Measurements from ENCODE around the gene APOBEC3G. TPM values are rescaled to one million over a fixed set of nuclear protein-coding genes. Genes with fewer than 3 reads are reported as not detected.

The APOBEC3G gene
- total and polyA plus RNA-seq, 10 of the 15 experiments (the other 5 are each of a cell fraction or from before 2014, with no cell fraction given) = 103 to 232 (median 152) TPM

DNA sequence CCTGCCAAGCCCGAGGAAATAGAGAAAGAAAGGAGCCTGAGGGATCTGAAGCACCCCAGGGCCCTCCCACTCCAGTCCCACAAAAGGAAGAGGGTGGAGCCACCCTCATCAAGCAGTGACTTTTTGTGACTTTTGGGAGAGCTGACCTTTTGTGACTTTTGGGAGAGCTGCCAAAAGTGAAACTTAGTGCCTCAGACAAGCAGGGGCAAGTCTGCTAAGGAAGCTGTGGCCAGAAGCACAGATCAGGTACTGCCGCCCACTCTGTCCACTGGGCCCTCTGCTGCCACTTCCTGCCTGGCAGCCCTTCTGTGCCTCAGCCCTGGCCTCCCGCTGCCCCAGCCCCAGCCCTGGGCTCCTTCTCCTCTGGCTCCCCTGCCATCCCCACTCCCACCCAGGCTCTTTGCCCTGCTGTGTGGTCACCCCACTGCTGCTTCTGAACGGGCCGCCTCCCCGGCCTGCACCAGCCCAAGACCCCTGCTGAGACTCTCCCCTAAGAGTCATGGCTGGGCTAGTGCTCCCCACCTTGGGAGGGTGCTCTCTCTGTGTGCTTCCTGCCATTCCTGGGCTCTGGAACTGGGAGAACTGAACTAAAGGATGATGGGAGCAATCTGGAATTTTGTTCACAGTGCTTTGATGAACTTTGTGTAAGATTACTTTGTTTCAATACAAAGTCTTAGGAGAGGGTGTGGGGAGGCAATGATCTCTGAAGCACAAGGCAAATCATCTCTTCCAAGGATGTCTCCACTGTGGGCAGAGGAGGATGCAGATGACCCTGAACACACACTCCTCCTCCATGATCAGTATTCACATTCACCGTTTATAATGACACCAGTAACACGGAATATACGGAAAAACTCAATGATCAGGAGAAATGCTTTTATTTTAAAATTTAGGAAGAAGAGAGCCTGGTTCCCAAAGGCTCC, 20.3 kb downstream of the APOBEC3G start, which contains the start of gene APOBEC3H (continued):
- no peak for TF ChIP-seq SREBF2 (IDR thresholded peaks at IDR 0.05; ENCODE audit: low read length)
- TF ChIP-seq RBBP5 (conservative IDR thresholded peaks at IDR 0.05) = no peak
- peak; percentile 93 for TF ChIP-seq NR2F1 (conservative IDR thresholded peaks at IDR 0.05)
- TF ChIP-seq, protein P1, sequence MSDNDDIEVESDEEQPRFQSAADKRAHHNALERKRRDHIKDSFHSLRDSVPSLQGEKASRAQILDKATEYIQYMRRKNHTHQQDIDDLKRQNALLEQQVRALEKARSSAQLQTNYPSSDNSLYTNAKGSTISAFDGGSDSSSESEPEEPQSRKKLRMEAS (IDR thresholded peaks at IDR 0.05; ENCODE audit: low read depth, low read length) = no peak
- no peak for TF ChIP-seq EZH2 (IDR thresholded peaks at IDR 0.05; ENCODE audit: borderline replicate concordance, control insufficient read depth, low read depth, low read length)
- peak; percentile 53 for TF ChIP-seq MTA2 (IDR thresholded peaks at IDR 0.05; ENCODE audit: low read depth)
- no peak for TF ChIP-seq CHD1 (IDR thresholded peaks at IDR 0.05; ENCODE audit: low read depth, low read length)
- TF ChIP-seq RB1 (IDR thresholded peaks at IDR 0.05; ENCODE audit: borderline replicate concordance) = 0 out of 2 replicates have a peak, but pooled peaks have one; percentile 18
- TF ChIP-seq, protein P2, sequence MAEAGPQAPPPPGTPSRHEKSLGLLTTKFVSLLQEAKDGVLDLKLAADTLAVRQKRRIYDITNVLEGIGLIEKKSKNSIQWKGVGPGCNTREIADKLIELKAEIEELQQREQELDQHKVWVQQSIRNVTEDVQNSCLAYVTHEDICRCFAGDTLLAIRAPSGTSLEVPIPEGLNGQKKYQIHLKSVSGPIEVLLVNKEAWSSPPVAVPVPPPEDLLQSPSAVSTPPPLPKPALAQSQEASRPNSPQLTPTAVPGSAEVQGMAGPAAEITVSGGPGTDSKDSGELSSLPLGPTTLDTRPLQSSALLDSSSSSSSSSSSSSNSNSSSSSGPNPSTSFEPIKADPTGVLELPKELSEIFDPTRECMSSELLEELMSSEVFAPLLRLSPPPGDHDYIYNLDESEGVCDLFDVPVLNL (IDR thresholded peaks at IDR 0.05; ENCODE audit: low read depth, low read length) = no peak
- TF ChIP-seq YY1 (IDR thresholded peaks at IDR 0.05; ENCODE audit: low read depth, low read length) = no peak
- TF ChIP-seq SMC3 (IDR thresholded peaks at IDR 0.05; ENCODE audit: borderline replicate concordance, low read length) = no peak
- no peak for TF ChIP-seq RAD21 (IDR thresholded peaks at IDR 0.05; ENCODE audit: insufficient read depth, low read depth, low read length)
- TF ChIP-seq, protein P3, sequence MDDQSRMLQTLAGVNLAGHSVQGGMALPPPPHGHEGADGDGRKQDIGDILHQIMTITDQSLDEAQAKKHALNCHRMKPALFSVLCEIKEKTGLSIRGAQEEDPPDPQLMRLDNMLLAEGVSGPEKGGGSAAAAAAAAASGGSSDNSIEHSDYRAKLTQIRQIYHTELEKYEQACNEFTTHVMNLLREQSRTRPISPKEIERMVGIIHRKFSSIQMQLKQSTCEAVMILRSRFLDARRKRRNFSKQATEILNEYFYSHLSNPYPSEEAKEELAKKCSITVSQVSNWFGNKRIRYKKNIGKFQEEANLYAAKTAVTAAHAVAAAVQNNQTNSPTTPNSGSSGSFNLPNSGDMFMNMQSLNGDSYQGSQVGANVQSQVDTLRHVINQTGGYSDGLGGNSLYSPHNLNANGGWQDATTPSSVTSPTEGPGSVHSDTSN (IDR thresholded peaks at IDR 0.05; ENCODE audit: insufficient replicate concordance, low read depth, low read length) = no peak
- no peak for TF ChIP-seq BACH1 (IDR thresholded peaks at IDR 0.05; ENCODE audit: borderline replicate concordance)
- 0 out of 2 replicates have a peak, but pooled peaks have one; percentile 51 for TF ChIP-seq CBFB (IDR thresholded peaks at IDR 0.05; ENCODE audit: low read depth)
- TF ChIP-seq BMI1 (IDR thresholded peaks at IDR 0.05; ENCODE audit: borderline replicate concordance) = no peak
- no peak for TF ChIP-seq ZNF217 (IDR thresholded peaks at IDR 0.05)
- TF ChIP-seq FOS (IDR thresholded peaks at IDR 0.05; ENCODE audit: borderline replicate concordance, extremely low read depth, insufficient read length) = no peak
- TF ChIP-seq SIN3A (IDR thresholded peaks at IDR 0.05; ENCODE audit: low read depth, low read length) = no peak
- TF ChIP-seq SRF (IDR thresholded peaks at IDR 0.05; ENCODE audit: low read depth in 2 of 2, low read length in 2 of 2) = no peak
- no peak for TF ChIP-seq KAT2A (conservative IDR thresholded peaks at IDR 0.05; ENCODE audit: control insufficient read depth, low read depth, low read length)
- no peak for TF ChIP-seq KLF5 (IDR thresholded peaks at IDR 0.05; ENCODE audit: partially characterized antibody)
- no peak for TF ChIP-seq KDM1A (IDR thresholded peaks at IDR 0.05; ENCODE audit: borderline replicate concordance)
- TF ChIP-seq FOXK2 (IDR thresholded peaks at IDR 0.05) = no peak
- TF ChIP-seq, protein P4, sequence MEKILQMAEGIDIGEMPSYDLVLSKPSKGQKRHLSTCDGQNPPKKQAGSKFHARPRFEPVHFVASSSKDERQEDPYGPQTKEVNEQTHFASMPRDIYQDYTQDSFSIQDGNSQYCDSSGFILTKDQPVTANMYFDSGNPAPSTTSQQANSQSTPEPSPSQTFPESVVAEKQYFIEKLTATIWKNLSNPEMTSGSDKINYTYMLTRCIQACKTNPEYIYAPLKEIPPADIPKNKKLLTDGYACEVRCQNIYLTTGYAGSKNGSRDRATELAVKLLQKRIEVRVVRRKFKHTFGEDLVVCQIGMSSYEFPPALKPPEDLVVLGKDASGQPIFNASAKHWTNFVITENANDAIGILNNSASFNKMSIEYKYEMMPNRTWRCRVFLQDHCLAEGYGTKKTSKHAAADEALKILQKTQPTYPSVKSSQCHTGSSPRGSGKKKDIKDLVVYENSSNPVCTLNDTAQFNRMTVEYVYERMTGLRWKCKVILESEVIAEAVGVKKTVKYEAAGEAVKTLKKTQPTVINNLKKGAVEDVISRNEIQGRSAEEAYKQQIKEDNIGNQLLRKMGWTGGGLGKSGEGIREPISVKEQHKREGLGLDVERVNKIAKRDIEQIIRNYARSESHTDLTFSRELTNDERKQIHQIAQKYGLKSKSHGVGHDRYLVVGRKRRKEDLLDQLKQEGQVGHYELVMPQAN (conservative IDR thresholded peaks at IDR 0.05) = no peak
- no peak for TF ChIP-seq ZNF622 (IDR thresholded peaks at IDR 0.05)
- TF ChIP-seq YBX1 (IDR thresholded peaks at IDR 0.05) = no peak
- TF ChIP-seq ESRRA (IDR thresholded peaks at IDR 0.05; ENCODE audit: low read length) = no peak
- TF ChIP-seq STAT1 (conservative IDR thresholded peaks at IDR 0.05) = no peak
